HG02798 (cell line): Measurements from ENCODE around the gene GGA2.
"Not testable (repeated sequence)": the region's sequence is repeated elsewhere in the genome, so short reads cannot be mapped to it uniquely, and the experiment has no call there.

Experiments
- ATAC-seq: cut with Tn5 transposase; IDR thresholded peaks from one replicate; pipeline ENCODE4 v1.9.1; 2021; ENCODE audit warnings: mild to moderate bottlenecking; ENCODE audit not compliant: unreplicated experiment, poor library complexity

The GGA2 gene

GRCh38 chr16:23524886-23525285 lies 14.6 kb upstream of the GGA2 start:
- ATAC-seq = no peak

- no peak for ATAC-seq
Observed at GRCh38 chr16:23523876-23524385, 13.6 kb upstream of the GGA2 start.

- ATAC-seq = no peak
Observed at GRCh38 chr16:23523321-23523720, 13.0 kb upstream of the GGA2 start.

- ATAC-seq = no peak
Observed at GRCh38 chr16:23521965-23522364, 11.7 kb upstream of the GGA2 start.

- no peak for ATAC-seq
Observed at GRCh38 chr16:23521037-23521743, 10.9 kb upstream of the GGA2 start.

GRCh38 chr16:23520500-23520899 lies 10.2 kb upstream of the GGA2 start:
- ATAC-seq = no peak

GRCh38 chr16:23519282-23519681 lies 9.0 kb upstream of the GGA2 start:
- ATAC-seq = no peak

GRCh38 chr16:23518435-23518891 lies 8.2 kb upstream of the GGA2 start:
- peak; percentile 55 for ATAC-seq

- ATAC-seq = no peak
Observed at GRCh38 chr16:23516366-23517137, 6.3 kb upstream of the GGA2 start.

GRCh38 chr16:23515881-23516280 lies 5.6 kb upstream of the GGA2 start:
- no peak for ATAC-seq

- no peak for ATAC-seq
Observed at GRCh38 chr16:23514381-23515152, 4.3 kb upstream of the GGA2 start.

GRCh38 chr16:23512168-23512695 lies 1.9 kb upstream of the GGA2 start:
- ATAC-seq = no peak

- no peak for ATAC-seq
Observed at GRCh38 chr16:23511731-23512130, 1.4 kb upstream of the GGA2 start.

GRCh38 chr16:23510915-23511270 lies 599 bp upstream of the GGA2 start:
- not testable (repeated sequence) for ATAC-seq

GRCh38 chr16:23509782-23510163 lies 521 bp downstream of the GGA2 start:
- no peak for ATAC-seq

GRCh38 chr16:23509441-23509754 lies 896 bp downstream of the GGA2 start:
- no peak for ATAC-seq

- ATAC-seq = no peak
Observed at GRCh38 chr16:23508589-23509440, 1.5 kb downstream of the GGA2 start.

GRCh38 chr16:23506606-23506994 lies 3.7 kb downstream of the GGA2 start:
- no peak for ATAC-seq

- ATAC-seq = no peak
Observed at GRCh38 chr16:23505671-23506605, 4.4 kb downstream of the GGA2 start.
